Nephron (organoid): Measurements from ENCODE around the gene MEGF6.
"Not testable (repeated sequence)": the region's sequence is repeated elsewhere in the genome, so short reads cannot be mapped to it uniquely, and the experiment has no call there.

Experiments
- H3K27ac Mint-ChIP-seq, 3 experiments: 2 replicates each; pipeline ENCODE4 v1.8.0; 2020; ENCODE audit warnings: mixed read lengths in 3 of 3, mild to moderate bottlenecking in 2 of 3, moderate library complexity in 1 of 3
- H3K27me3 Mint-ChIP-seq: 2 replicates; pipeline ENCODE4 v1.8.0; 2021; ENCODE audit warnings: low read depth, mild to moderate bottlenecking, moderate library complexity, mixed read lengths
- H3K36me3 Mint-ChIP-seq: 2 replicates; pipeline ENCODE4 v1.8.0; 2020; ENCODE audit warnings: low read depth, mixed read lengths
- H3K4me1 Mint-ChIP-seq: 2 replicates; pipeline ENCODE4 v1.8.0; 2020; ENCODE audit warnings: mixed read lengths
- H3K4me3 Mint-ChIP-seq, 3 experiments: 2 replicates each; pipeline ENCODE4 v1.8.0; 2020; ENCODE audit warnings: mild to moderate bottlenecking in 3 of 3, mixed read lengths in 3 of 3, moderate library complexity in 2 of 3
- H3K9me3 Mint-ChIP-seq: 2 replicates; pipeline ENCODE4 v1.8.0; 2020; ENCODE audit warnings: mixed read lengths
- TF ChIP-seq, protein P1 (sequence below), 3 experiments: fragments of 200-600 bp; sonication (generic); IDR thresholded peaks; one replicate each; pipeline ENCODE4 v1.5.0; 2021; ENCODE audit warnings: antibody characterized with exemption in 3 of 3; ENCODE audit not compliant: unreplicated experiment in 3 of 3

MEGF6 gene

DNA sequence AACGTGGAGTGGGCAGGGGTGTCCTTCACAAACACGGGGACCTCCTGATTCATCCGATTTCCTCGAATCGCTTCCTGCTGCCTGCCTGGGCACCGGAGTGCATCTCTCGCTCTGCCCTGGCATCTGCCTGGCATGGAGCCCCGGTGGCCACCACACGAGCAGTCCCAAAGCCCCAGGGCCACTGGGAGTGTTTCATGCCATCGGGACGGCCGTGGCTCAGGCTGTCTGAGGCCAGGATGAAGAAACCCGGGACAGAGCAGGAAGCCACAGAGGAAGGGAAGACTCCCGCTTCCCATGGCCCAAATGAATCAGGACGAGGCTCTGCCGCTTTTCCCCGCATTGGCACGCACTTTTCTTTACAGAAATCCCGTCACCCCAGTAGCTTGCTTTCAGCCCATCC, 32.4 kb downstream of the MEGF6 start:
- H3K4me3 Mint-ChIP-seq: no peak overlapping the region
- H3K4me1 Mint-ChIP-seq: peaks cover 18% of the 10 kb centered on the region
- TF ChIP-seq, protein P1, sequence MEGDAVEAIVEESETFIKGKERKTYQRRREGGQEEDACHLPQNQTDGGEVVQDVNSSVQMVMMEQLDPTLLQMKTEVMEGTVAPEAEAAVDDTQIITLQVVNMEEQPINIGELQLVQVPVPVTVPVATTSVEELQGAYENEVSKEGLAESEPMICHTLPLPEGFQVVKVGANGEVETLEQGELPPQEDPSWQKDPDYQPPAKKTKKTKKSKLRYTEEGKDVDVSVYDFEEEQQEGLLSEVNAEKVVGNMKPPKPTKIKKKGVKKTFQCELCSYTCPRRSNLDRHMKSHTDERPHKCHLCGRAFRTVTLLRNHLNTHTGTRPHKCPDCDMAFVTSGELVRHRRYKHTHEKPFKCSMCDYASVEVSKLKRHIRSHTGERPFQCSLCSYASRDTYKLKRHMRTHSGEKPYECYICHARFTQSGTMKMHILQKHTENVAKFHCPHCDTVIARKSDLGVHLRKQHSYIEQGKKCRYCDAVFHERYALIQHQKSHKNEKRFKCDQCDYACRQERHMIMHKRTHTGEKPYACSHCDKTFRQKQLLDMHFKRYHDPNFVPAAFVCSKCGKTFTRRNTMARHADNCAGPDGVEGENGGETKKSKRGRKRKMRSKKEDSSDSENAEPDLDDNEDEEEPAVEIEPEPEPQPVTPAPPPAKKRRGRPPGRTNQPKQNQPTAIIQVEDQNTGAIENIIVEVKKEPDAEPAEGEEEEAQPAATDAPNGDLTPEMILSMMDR (IDR thresholded peaks at IDR 0.05; ENCODE audit: unreplicated experiment in 3 of 3): no peak
- no peaks in the 10 kb centered on the region for H3K9me3 Mint-ChIP-seq
- peaks cover 10% of the 10 kb centered on the region for H3K27me3 Mint-ChIP-seq
- H3K27ac Mint-ChIP-seq: peak overlapping the region in 1 of 3 experiments; percentile 45
- H3K36me3 Mint-ChIP-seq: no peaks in the 10 kb centered on the region

DNA sequence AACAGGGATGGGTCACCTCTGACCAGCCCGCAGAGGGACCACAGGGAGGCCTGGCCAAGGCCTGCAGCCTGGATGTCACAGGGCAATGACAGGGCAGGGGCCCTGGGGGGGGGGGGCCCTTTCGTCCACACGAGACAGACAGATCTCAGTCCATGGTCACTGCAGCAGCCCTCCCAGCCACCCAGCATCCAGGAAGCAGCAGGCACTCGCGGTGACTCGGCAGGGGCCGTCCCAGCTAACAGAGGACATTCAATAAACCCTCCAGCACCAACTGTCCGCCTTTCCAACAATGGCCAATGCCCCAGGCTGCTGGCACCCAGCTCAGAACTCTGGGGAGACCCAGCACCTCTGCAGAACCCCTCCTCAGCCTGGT, 32.9 kb downstream of the MEGF6 start:
- Mint-ChIP-seq H3K4me1 (peaks cover 18% of the 10 kb centered on the region), H3K27ac (no peak overlapping the region), H3K36me3 (no peaks in the 10 kb centered on the region), H3K9me3 (no peaks in the 10 kb centered on the region), H3K27me3 (peaks cover 10% of the 10 kb centered on the region), H3K4me3 (no peak overlapping the region)
- TF ChIP-seq, protein P1 (IDR thresholded peaks at IDR 0.05; ENCODE audit: unreplicated experiment in 3 of 3): no peak

DNA sequence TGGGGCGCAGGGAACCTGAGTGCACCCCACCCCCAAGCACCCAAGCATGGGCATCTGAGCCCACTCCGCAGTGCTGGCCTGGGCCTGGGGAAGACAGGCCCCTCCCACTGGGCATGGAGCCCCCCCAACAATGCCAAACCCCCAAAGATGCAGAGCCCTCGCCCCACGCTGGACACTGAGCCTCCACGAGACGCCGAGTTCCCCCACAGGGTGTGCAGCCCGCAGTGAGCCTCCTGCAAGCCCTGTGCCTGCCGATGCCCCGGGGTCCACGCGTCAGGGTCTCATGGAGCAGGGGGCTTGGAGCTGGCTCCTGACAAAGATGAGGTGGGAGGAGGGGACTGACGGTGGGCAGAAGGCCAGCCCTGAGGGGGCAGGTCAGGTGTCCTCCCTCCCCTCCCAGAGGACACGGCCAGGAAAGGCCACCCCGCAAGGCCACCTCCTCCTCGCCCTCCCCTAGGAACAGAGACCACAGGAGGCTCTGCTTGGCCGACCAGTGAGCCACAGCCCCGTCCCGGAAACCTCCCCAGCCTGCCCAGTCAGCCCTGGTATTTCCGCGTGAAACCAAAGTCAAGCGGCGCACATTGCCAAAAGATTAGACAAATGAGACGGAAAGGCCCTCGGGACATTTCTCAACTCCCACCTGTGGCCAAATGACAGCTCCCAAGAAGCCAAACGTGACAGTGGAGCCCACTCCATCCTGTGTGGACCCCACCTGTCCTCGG, 33.4 kb downstream of the MEGF6 start:
- Mint-ChIP-seq H3K9me3 (no peaks in the 10 kb centered on the region), H3K36me3 (no peaks in the 10 kb centered on the region)

DNA sequence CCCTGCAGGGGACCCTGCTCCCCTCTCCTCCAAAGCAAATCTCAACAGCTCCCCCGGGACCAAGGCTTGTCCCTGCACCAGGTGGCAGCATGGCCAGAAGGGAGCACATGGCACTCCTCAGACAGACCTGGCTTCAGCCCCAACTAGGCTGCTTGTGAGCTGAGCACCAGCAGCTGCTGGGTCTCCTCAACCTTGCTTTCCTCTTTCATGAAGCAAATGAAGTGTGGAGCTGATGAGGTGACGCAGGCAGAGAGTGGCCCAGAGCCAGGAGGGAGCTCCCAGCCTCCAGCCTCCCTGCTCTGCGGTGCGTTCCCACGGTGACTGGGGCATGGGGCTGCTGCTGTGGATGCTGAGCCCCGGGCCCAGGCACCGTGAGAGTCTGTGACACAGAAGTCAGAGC, 34.0 kb downstream of the MEGF6 start:
- TF ChIP-seq, protein P1 (IDR thresholded peaks at IDR 0.05; ENCODE audit: unreplicated experiment in 3 of 3): no peak
- Mint-ChIP-seq H3K9me3 (no peaks in the 10 kb centered on the region), H3K4me1 (peaks cover 13% of the 10 kb centered on the region), H3K27me3 (peaks cover 8% of the 10 kb centered on the region), H3K36me3 (no peaks in the 10 kb centered on the region), H3K27ac (peak overlapping the region in 1 of 3 experiments; percentile 44), H3K4me3 (no peak overlapping the region)

More for the DNA sequence above, 33.4 kb downstream of the MEGF6 start:
- Mint-ChIP-seq H3K27me3 (peaks cover 10% of the 10 kb centered on the region), H3K27ac (no peak overlapping the region), H3K4me1 (peaks cover 18% of the 10 kb centered on the region), H3K4me3 (no peak overlapping the region)
- TF ChIP-seq, protein P1 (IDR thresholded peaks at IDR 0.05; ENCODE audit: unreplicated experiment in 3 of 3): no peak

DNA sequence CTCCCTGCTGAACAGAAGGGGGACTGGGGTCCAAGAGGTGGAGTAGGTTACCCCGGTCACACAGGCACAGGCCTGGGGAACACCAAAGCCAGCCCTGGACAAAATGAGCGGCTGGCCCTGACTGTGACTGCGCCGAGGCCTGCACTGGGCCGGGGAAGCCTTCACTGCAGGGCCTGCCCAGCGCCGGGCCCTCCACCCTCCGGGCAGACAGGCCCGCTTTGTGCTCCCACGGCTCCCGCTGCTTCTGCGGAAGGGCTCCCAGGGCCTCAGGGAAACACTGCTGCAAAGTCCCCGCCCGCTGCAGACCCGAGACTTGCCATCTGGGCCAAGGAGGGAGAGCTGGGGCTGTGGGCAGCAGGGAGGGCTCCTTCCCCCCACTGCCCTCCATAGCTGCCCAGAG, 35.3 kb downstream of the MEGF6 start:
- H3K9me3 Mint-ChIP-seq: no peaks in the 10 kb centered on the region
- H3K27me3 Mint-ChIP-seq: peaks cover 4% of the 10 kb centered on the region
- peak overlapping the region in 1 of 3 experiments; percentile 7 for H3K27ac Mint-ChIP-seq
- no peaks in the 10 kb centered on the region for H3K36me3 Mint-ChIP-seq
- H3K4me1 Mint-ChIP-seq: peaks cover 11% of the 10 kb centered on the region
- TF ChIP-seq, protein P1 (IDR thresholded peaks at IDR 0.05; ENCODE audit: unreplicated experiment in 3 of 3): no peak
- no peak overlapping the region for H3K4me3 Mint-ChIP-seq

DNA sequence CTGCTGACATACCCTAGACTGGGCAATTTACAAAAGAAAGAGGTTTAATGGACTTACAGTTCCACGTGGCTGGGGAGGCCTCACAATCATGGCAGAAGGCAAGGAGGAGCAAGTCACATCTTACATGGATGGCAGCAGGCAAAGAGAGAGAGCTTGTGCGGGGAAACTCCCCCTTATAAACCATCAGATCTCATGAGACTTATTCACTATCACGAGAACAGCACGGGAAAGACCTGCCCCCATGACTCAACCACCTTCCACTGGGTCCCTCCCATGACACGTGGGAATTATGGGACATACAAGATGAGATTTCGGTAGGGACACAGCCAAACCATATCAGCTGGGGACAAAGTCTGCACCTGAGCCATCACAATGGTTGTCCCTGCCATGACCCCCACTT, 35.8 kb downstream of the MEGF6 start:
- H3K36me3 Mint-ChIP-seq, H3K27me3 Mint-ChIP-seq, H3K9me3 Mint-ChIP-seq, H3K4me3 Mint-ChIP-seq: not testable (repeated sequence)
- H3K27ac Mint-ChIP-seq: peak overlapping the region in 1 of 3 experiments; percentile 7
- H3K4me1 Mint-ChIP-seq: peaks cover 11% of the 10 kb centered on the region
